PC-3 (cell line): ENCODE results near the gene RBM47. TPM values are rescaled to one million over a fixed set of nuclear protein-coding genes. Genes with fewer than 3 reads are reported as not detected.

Experiments
- ATAC-seq: fragments of 200-7000 bp; cut with Tn5 transposase; 2 replicates; pipeline ENCODE4 v1.9.1; 2020; ENCODE audit warnings: mild to moderate bottlenecking, moderate library complexity
- BruUV-seq: library from RNA; stranded (reverse); fragments of 400-500 nt; replicated peaks from 2 replicates; lab custom pipeline; 2021; lab: Mats Ljungman, UMichigan
- CTCF ChIA-PET: fragments of 300-600 bp; sonication (Branson Sonifier 250); formaldehyde crosslinking; loops from one replicate; lab custom pipeline; 2022; ENCODE audit warnings: antibody characterized with exemption; lab: Charles Lee
- POLR2A ChIA-PET: fragments of 300-600 bp; sonication (Branson Sonifier 250); formaldehyde crosslinking; loops from one replicate; lab custom pipeline; 2022; ENCODE audit warnings: antibody characterized with exemption; ENCODE audit not compliant: unreplicated experiment; lab: Charles Lee
- DNase-seq: peaks from one replicate; pipeline ENCODE4 v3.0.0-alpha.2; 2015
- H2AFZ ChIP-seq: fragments of 300-600 bp; sonication (generic); 2 replicates; pipeline ENCODE4 v1.6.0; 2016; ENCODE audit warnings: antibody characterized with exemption, low read length
- H3F3A ChIP-seq: fragments of 300-600 bp; sonication (generic); one replicate; pipeline ENCODE4 v1.6.0; 2017; ENCODE audit warnings: antibody characterized with exemption, low read length, control low read depth, mild to moderate bottlenecking; ENCODE audit not compliant: unreplicated experiment
- H3K27ac ChIP-seq: fragments of 300-600 bp; sonication (generic); 2 replicates; pipeline ENCODE4 v1.5.1; 2016; ENCODE audit warnings: mild to moderate bottlenecking, low read length
- H3K27me3 ChIP-seq: fragments of 300-600 bp; sonication (generic); 2 replicates; pipeline ENCODE4 v1.6.1; 2016; ENCODE audit warnings: low read length, mixed read lengths
- H3K36me3 ChIP-seq: fragments of 300-600 bp; sonication (generic); 2 replicates; pipeline ENCODE4 v1.6.1; 2016; ENCODE audit warnings: low read depth, mixed run types, low read length, mixed read lengths
- H3K4me1 ChIP-seq: fragments of 300-600 bp; sonication (generic); 2 replicates; pipeline ENCODE4 v1.5.1; 2016; ENCODE audit warnings: low read length; ENCODE audit not compliant: insufficient read depth
- H3K4me2 ChIP-seq: fragments of 300-600 bp; sonication (generic); 2 replicates; pipeline ENCODE4 v1.6.0; 2016; ENCODE audit warnings: low read length
- H3K4me3 ChIP-seq: fragments of 300-600 bp; sonication (generic); 2 replicates; pipeline ENCODE4 v1.5.1; 2016; ENCODE audit warnings: mild to moderate bottlenecking, low read length, mixed read lengths
- H3K79me2 ChIP-seq: fragments of 300-600 bp; sonication (generic); 2 replicates; pipeline ENCODE4 v1.6.1; 2017; ENCODE audit warnings: low read length, mixed read lengths
- H3K9ac ChIP-seq: fragments of 300-600 bp; sonication (generic); 2 replicates; pipeline ENCODE4 v1.6.0; 2016; ENCODE audit warnings: mild to moderate bottlenecking, low read length
- H3K9me2 ChIP-seq: fragments of 300-600 bp; sonication (generic); replicated peaks from 2 replicates; pipeline ENCODE4 v1.6.1; 2016; ENCODE audit warnings: mixed run types, low read length, mixed read lengths
- H3K9me3 ChIP-seq: fragments of 300-600 bp; sonication (generic); 2 replicates; pipeline ENCODE4 v1.6.1; 2016; ENCODE audit warnings: low read length, mixed read lengths
- H4K20me1 ChIP-seq: fragments of 300-600 bp; sonication (generic); 2 replicates; pipeline ENCODE4 v1.6.1; 2016; ENCODE audit warnings: low read length, mixed read lengths
- EZH2 ChIP-seq: fragments of 300-600 bp; sonication (generic); IDR thresholded peaks from one replicate; pipeline ENCODE4 v1.6.1; 2017; ENCODE audit warnings: antibody characterized with exemption, mild to moderate bottlenecking, low read length; ENCODE audit not compliant: unreplicated experiment
- EZH2phosphoT487 ChIP-seq: fragments of 300-600 bp; sonication (generic); IDR thresholded peaks from 2 replicates; pipeline ENCODE4 v1.6.1; 2018; ENCODE audit warnings: mild to moderate bottlenecking, antibody characterized with exemption, low read length, borderline replicate concordance
- intact Hi-C: fragments of 100-400 bp; cut with micrococcal nuclease; formaldehyde crosslinking; loops from 2 replicates; pipeline ENCODE4 v1.9.0; 2023
- total RNA-seq: library from RNA; depleted of rRNA; stranded (reverse); fragments of >200 nt; gene quantifications from 2 replicates; pipeline ENCODE4 v1.2.3, GENCODE V29; 2014
- TF ChIP-seq, protein P1 (sequence below): fragments of 300-600 bp; sonication (generic); conservative IDR thresholded peaks from 2 replicates; pipeline ENCODE4 v1.5.1; 2017; ENCODE audit warnings: antibody characterized with exemption, low read depth, mild to moderate bottlenecking, low read length

Gene RBM47
- total RNA-seq, 1 experiment from 2014 or later = 34.7 TPM

DNA sequence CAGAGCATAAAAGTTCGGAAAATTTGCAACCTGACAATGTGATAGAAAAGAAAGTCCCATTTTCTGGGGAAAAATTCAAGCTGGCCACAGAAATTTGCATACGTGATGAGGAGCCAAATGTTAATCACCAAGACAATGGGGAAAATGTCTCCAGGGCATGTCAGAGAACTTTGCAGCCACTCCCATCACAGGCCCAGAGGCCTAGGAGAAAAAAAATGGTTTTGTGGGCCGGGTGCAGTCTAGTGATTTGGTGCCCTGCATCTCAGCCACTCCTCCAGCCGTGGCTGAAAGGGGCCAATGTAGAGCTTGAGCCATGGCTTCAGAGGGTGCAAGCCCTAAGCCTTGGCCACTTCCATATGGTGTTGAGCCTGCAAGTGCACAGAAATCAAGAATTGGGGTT lies 223.3 kb downstream of the RBM47 start:
- Histone ChIP-seq H3K9ac (no peak overlapping the region), H3K4me2 (no peak overlapping the region), H3K36me3 (no peaks in the 10 kb centered on the region), H3K9me2 (no peaks in the 10 kb centered on the region), H3K4me3 (no peak overlapping the region), H3K79me2 (no peaks in the 10 kb centered on the region), H4K20me1 (no peaks in the 10 kb centered on the region), H3K9me3 (no peaks in the 10 kb centered on the region), H3K4me1 (peaks cover 14% of the 10 kb centered on the region), H3K27me3 (no peaks in the 10 kb centered on the region), H3F3A (no peaks in the 10 kb centered on the region), H3K27ac (no peak overlapping the region), H2AFZ (no peak overlapping the region)
- POLR2A ChIA-PET = no interaction called here
- CTCF ChIA-PET = no interaction called here
- BruUV-seq = no TSS peak
- ATAC-seq = no peak
- intact Hi-C loops = no loop called here
- DNase-seq = no peak
- TF ChIP-seq, protein P1, sequence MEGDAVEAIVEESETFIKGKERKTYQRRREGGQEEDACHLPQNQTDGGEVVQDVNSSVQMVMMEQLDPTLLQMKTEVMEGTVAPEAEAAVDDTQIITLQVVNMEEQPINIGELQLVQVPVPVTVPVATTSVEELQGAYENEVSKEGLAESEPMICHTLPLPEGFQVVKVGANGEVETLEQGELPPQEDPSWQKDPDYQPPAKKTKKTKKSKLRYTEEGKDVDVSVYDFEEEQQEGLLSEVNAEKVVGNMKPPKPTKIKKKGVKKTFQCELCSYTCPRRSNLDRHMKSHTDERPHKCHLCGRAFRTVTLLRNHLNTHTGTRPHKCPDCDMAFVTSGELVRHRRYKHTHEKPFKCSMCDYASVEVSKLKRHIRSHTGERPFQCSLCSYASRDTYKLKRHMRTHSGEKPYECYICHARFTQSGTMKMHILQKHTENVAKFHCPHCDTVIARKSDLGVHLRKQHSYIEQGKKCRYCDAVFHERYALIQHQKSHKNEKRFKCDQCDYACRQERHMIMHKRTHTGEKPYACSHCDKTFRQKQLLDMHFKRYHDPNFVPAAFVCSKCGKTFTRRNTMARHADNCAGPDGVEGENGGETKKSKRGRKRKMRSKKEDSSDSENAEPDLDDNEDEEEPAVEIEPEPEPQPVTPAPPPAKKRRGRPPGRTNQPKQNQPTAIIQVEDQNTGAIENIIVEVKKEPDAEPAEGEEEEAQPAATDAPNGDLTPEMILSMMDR = no peak

DNA sequence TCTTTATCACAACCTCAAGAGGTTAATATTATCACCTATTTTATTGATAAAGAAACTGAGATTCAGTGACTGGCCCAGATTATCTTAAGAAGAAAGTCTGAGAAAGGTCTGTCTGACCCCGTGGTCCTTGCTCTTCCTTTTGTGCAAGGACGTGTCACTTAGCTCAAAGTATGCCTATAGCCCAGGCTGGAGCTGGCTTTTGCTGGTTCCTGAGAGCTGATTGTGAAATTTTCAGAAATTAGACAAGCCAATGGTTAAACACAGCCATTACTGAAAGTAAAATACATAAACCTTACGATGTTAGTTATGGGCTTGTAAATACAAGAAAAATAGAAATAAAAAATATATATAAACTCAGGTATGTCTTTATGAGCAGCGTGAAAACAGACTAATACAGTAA lies 224.5 kb downstream of the RBM47 start:
- Histone ChIP-seq H3K27ac (peak overlapping the region; percentile 43), H3K9me2 (no peaks in the 10 kb centered on the region), H3K27me3 (no peaks in the 10 kb centered on the region), H3K79me2 (no peaks in the 10 kb centered on the region), H3K4me3 (no peak overlapping the region), H3K36me3 (no peaks in the 10 kb centered on the region), H4K20me1 (no peaks in the 10 kb centered on the region), H2AFZ (0 out of 2 replicates have a peak overlapping the region, but pooled peaks have one; percentile 16), H3K4me1 (peaks cover 14% of the 10 kb centered on the region), H3K9me3 (no peaks in the 10 kb centered on the region), H3K4me2 (peak overlapping the region; percentile 23; the same call in 1 of the 2 replicates), H3K9ac (no peak overlapping the region), H3F3A (no peaks in the 10 kb centered on the region)
- no TSS peak for BruUV-seq
- ChIA-PET CTCF (no interaction called here), POLR2A (no interaction called here)
- no peak for TF ChIP-seq EZH2phosphoT487
- TF ChIP-seq EZH2 = no peak
- TF ChIP-seq, protein P1 = no peak
- ATAC-seq (no peak), DNase-seq (no peak)
- intact Hi-C loops = no loop called here

DNA sequence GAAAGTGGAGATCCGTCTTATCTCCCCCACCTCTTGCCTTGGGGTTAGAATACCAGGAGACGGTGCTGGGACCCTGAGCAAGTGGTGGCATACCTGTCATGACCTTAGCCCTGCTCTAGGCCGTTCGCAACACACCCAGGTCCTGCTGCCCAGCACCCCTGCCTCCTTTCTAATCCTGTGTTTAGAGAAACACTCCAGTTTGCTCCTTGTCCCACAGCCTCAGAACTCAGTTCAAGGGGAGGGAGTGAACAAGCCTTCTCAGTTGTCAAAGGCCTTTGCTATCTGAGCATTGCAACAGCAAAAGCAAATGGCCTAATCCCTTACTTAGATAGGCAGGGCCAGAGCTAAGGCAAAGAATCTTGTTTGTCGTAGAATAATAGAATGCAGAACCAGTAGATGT lies 226.6 kb downstream of the RBM47 start:
- ChIA-PET CTCF (no interaction called here), POLR2A (no interaction called here)
- H3K4me2 ChIP-seq = no peak overlapping the region
- no peak for ATAC-seq
- no peak overlapping the region for H3K27ac ChIP-seq
- H3K4me1 ChIP-seq = peaks cover 14% of the 10 kb centered on the region
- no peaks in the 10 kb centered on the region for H4K20me1 ChIP-seq
- H3F3A ChIP-seq = no peaks in the 10 kb centered on the region
- no TSS peak for BruUV-seq
- H3K9ac ChIP-seq = no peak overlapping the region
- H3K79me2 ChIP-seq = no peaks in the 10 kb centered on the region
- TF ChIP-seq EZH2 (no peak), EZH2phosphoT487 (no peak)
- TF ChIP-seq, protein P1 = no peak
- no peak for DNase-seq
- H3K36me3 ChIP-seq = no peaks in the 10 kb centered on the region
- no peaks in the 10 kb centered on the region for H3K9me3 ChIP-seq
- no peaks in the 10 kb centered on the region for H3K27me3 ChIP-seq
- no peak overlapping the region for H2AFZ ChIP-seq
- H3K4me3 ChIP-seq = no peak overlapping the region
- intact Hi-C loops = no loop called here
- no peaks in the 10 kb centered on the region for H3K9me2 ChIP-seq
